Fibroblast of lung (primary cell): Measurements from ENCODE around the gene SLC22A23. TPM values are rescaled to one million over a fixed set of nuclear protein-coding genes. Genes with fewer than 3 reads are reported as not detected.

ENCODE experiments used
- DNase-seq, 2 donors: peaks; one replicate each; pipeline versions ENCODE4 v3.0.0 to v3.0.0-alpha.2; 2010; ENCODE audit warnings: low read depth in 2 of 2
- H2AFZ ChIP-seq: 2 replicates; pipeline ENCODE4 v1.5.1; 2012; ENCODE audit warnings: low read length, control low read depth, inconsistent platforms
- H3K27ac ChIP-seq: 2 replicates; pipeline ENCODE4 v1.5.1; 2011; ENCODE audit warnings: low read length, control low read depth; ENCODE audit not compliant: insufficient read depth
- H3K27me3 ChIP-seq: 2 replicates; pipeline ENCODE4 v1.5.1; 2011; ENCODE audit warnings: mild to moderate bottlenecking, low read length; ENCODE audit not compliant: control insufficient read depth, insufficient read depth
- H3K36me3 ChIP-seq: 2 replicates; pipeline ENCODE4 v1.5.1; 2011; ENCODE audit warnings: low read length; ENCODE audit not compliant: control insufficient read depth, insufficient read depth
- H3K4me1 ChIP-seq: 2 replicates; pipeline ENCODE4 v1.5.1; 2011; ENCODE audit warnings: low read length; ENCODE audit not compliant: control insufficient read depth, insufficient read depth; ENCODE audit errors: extremely low read depth
- H3K4me2 ChIP-seq: 2 replicates; pipeline ENCODE4 v1.5.1; 2011; ENCODE audit warnings: low read length, control low read depth; ENCODE audit not compliant: insufficient read depth; ENCODE audit errors: extremely low read depth
- H3K4me3 ChIP-seq, 4 experiments: fragments of 200-600 bp in 1 of 4; sonication (generic) in 1 of 4; replicated peaks in 1 of 4; 2 replicates each; pipeline ENCODE4 v1.5.1; 2011 to 2016; ENCODE audit warnings: low read length in 4 of 4, low read depth in 3 of 4, mild to moderate bottlenecking in 3 of 4, control low read depth in 2 of 4, inconsistent platforms in 1 of 4, mixed read lengths in 1 of 4; ENCODE audit not compliant: insufficient read depth in 1 of 4; ENCODE audit errors: control extremely low read depth in 1 of 4
- H3K79me2 ChIP-seq: 2 replicates; pipeline ENCODE4 v1.5.1; 2012; ENCODE audit warnings: mild to moderate bottlenecking, low read length, inconsistent platforms; ENCODE audit not compliant: control insufficient read depth, insufficient read depth
- H3K9ac ChIP-seq: 2 replicates; pipeline ENCODE4 v1.5.1; 2011; ENCODE audit warnings: mild to moderate bottlenecking, low read length, control low read depth; ENCODE audit not compliant: insufficient read depth
- H3K9me3 ChIP-seq: 2 replicates; pipeline ENCODE4 v1.5.1; 2012; ENCODE audit warnings: low read depth, low read length; ENCODE audit not compliant: control insufficient read depth, insufficient read depth
- H4K20me1 ChIP-seq: 2 replicates; pipeline ENCODE4 v1.5.1; 2011; ENCODE audit warnings: low read length; ENCODE audit not compliant: control insufficient read depth, insufficient read depth; ENCODE audit errors: extremely low read depth
- EZH2 ChIP-seq: IDR thresholded peaks from 2 replicates; pipeline ENCODE4 v1.5.1; 2012; ENCODE audit warnings: low read length, control low read depth, mild to moderate bottlenecking; ENCODE audit errors: missing control alignments
- polyA plus RNA-seq, 2 donors: library from polyadenylated mRNA; depleted of rRNA in 1 of 2; stranded (reverse) in 1 of 2; unstranded in 1 of 2; fragments of >200 nt; gene quantifications; 2 replicates each; pipeline ENCODE4 v1.2.1, GENCODE V29; 2011 to 2012; ENCODE audit warnings: missing spikeins in 1 of 2
- total RNA-seq: library from RNA; depleted of rRNA; stranded (reverse); fragments of >200 nt; gene quantifications from 2 replicates; pipeline ENCODE4 v1.2.1, GENCODE V29; 2014
- TF ChIP-seq, protein P1 (sequence below), 2 donors: IDR thresholded peaks in 1 of 2; conservative IDR thresholded peaks in 1 of 2; 1 replicate in 1 of 2; 2 replicates in 1 of 2; pipeline ENCODE4 v1.5.1; 2011 to 2012; ENCODE audit warnings: low read length in 2 of 2, control low read depth in 1 of 2, inconsistent platforms in 1 of 2, low read depth in 1 of 2, mild to moderate bottlenecking in 1 of 2

SLC22A23 gene
- total and polyA plus RNA-seq, 2 donors (not counting 1 experiment from before 2014, with no cell fraction given), result 0.37 to 3.0 TPM

DNA sequence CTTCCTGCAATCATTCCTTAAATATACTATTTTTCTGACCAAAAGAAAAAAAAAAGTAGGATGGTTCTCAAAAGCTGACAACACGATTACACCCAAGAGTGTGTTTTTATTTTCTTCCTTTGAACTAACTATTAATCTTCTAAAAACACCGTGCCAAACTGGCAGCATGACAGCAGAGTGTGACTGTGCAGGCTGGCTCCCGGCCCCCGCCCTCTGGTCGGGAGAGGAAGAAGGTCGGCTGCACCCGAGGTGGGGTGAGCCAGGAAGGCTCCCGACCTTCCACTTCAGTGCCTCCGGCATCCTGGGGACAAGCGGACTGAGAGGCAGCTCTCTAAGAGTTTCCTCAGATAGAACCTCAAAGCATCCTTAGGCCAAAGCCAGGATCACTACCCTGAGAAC is 29.2 kb downstream of the SLC22A23 start:
- no peaks in the 10 kb centered on the region for H3K4me1 ChIP-seq
- H3K9me3 ChIP-seq, result no peaks in the 10 kb centered on the region
- no peak overlapping the region for H3K4me3 ChIP-seq
- peaks cover under 1% of the 10 kb centered on the region for H3K27me3 ChIP-seq
- DNase-seq, result peak in 1 of 2 donors; percentile 46
- no peak overlapping the region for H3K27ac ChIP-seq
- TF ChIP-seq, protein P1, sequence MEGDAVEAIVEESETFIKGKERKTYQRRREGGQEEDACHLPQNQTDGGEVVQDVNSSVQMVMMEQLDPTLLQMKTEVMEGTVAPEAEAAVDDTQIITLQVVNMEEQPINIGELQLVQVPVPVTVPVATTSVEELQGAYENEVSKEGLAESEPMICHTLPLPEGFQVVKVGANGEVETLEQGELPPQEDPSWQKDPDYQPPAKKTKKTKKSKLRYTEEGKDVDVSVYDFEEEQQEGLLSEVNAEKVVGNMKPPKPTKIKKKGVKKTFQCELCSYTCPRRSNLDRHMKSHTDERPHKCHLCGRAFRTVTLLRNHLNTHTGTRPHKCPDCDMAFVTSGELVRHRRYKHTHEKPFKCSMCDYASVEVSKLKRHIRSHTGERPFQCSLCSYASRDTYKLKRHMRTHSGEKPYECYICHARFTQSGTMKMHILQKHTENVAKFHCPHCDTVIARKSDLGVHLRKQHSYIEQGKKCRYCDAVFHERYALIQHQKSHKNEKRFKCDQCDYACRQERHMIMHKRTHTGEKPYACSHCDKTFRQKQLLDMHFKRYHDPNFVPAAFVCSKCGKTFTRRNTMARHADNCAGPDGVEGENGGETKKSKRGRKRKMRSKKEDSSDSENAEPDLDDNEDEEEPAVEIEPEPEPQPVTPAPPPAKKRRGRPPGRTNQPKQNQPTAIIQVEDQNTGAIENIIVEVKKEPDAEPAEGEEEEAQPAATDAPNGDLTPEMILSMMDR (conservative IDR thresholded peaks at IDR 0.05 in 1 of 2, IDR thresholded peaks at IDR 0.05 in 1 of 2; ENCODE audit: low read depth in 1 of 2, low read length in 2 of 2), result no peak
- TF ChIP-seq EZH2, result no peak
- no peak overlapping the region for H3K9ac ChIP-seq
- H3K4me2 ChIP-seq, result no peak overlapping the region
- no peaks in the 10 kb centered on the region for H3K79me2 ChIP-seq
- H4K20me1 ChIP-seq, result no peaks in the 10 kb centered on the region
- H3K36me3 ChIP-seq, result no peaks in the 10 kb centered on the region
- no peak overlapping the region for H2AFZ ChIP-seq

- H3K27me3 ChIP-seq, result no peaks in the 10 kb centered on the region
- H4K20me1 ChIP-seq, result no peaks in the 10 kb centered on the region
- no peak for DNase-seq
Measured at GRCh38 chr6:3426927-3427686, 29.7 kb downstream of the SLC22A23 start.

DNA sequence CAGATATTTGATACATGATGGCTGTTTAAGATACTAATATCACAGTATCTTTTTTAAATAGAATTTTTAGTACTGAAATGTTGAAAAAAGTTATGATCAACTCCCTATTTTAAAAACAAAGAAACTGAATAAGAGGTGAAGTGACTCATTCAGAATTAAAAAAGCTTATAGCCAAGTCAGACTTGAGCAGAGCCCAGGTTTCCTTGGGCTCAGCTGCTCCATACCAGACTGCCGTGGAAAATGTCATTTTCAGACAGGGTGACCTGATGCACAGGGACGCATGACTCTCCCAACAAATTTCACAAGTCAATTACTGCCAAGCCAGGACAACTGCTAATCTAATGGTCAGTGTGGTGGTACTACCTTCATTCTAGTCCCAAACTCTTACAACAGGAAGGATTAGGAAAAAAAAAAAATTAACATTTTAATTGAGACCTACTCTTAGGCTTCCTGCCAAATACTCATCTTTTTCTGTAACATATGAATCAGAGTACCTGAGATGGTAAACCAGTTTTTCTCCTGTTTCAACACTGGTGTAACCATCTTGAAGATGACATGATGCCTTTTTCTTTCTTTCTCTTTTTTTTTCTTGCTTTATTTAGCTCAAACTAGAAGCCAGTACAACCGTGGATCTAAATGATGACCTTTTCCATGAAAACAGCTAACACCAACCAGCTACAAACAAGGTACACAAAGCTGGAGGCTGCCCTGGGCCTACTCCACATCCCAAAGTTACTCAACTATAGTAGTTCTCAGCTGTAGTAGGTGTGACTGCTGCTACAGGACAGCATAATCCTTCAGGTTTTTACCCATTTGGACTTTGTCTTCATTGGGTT is 30.5 kb downstream of the SLC22A23 start:
- no peaks in the 10 kb centered on the region for H3K79me2 ChIP-seq
- H3K27me3 ChIP-seq, result no peaks in the 10 kb centered on the region
- no peak overlapping the region for H3K9ac ChIP-seq
- H3K27ac ChIP-seq, result no peak overlapping the region
- H3K4me1 ChIP-seq, result no peaks in the 10 kb centered on the region
- H3K4me2 ChIP-seq, result no peak overlapping the region
- H4K20me1 ChIP-seq, result no peaks in the 10 kb centered on the region
- H3K9me3 ChIP-seq, result no peaks in the 10 kb centered on the region
- peak in 1 of 2 donors; percentile 41 for DNase-seq
- no peaks in the 10 kb centered on the region for H3K36me3 ChIP-seq
- no peak overlapping the region for H2AFZ ChIP-seq
- no peak for TF ChIP-seq EZH2
- TF ChIP-seq, protein P1 (conservative IDR thresholded peaks at IDR 0.05 in 1 of 2, IDR thresholded peaks at IDR 0.05 in 1 of 2; ENCODE audit: low read depth in 1 of 2, low read length in 2 of 2), result no peak
- H3K4me3 ChIP-seq, result no peak overlapping the region

More at GRCh38 chr6:3426927-3427686, 29.7 kb downstream of the SLC22A23 start:
- H3K27ac ChIP-seq, result no peak overlapping the region
- H3K9me3 ChIP-seq, result no peaks in the 10 kb centered on the region
- no peak overlapping the region for H3K4me2 ChIP-seq
- no peaks in the 10 kb centered on the region for H3K79me2 ChIP-seq
- no peaks in the 10 kb centered on the region for H3K36me3 ChIP-seq
- no peak overlapping the region for H3K4me3 ChIP-seq
- TF ChIP-seq EZH2, result no peak
- TF ChIP-seq, protein P1 (conservative IDR thresholded peaks at IDR 0.05 in 1 of 2, IDR thresholded peaks at IDR 0.05 in 1 of 2; ENCODE audit: low read depth in 1 of 2, low read length in 2 of 2), result no peak
- no peaks in the 10 kb centered on the region for H3K4me1 ChIP-seq
- H3K9ac ChIP-seq, result no peak overlapping the region
- H2AFZ ChIP-seq, result no peak overlapping the region
